ENCODE results near the gene EHMT1. TPM values are rescaled to one million over a fixed set of nuclear protein-coding genes. Genes with fewer than 3 reads are reported as not detected.

The EHMT1 gene
- total RNA-seq, 1 experiment from 2014 or later: 112 TPM

DNA sequence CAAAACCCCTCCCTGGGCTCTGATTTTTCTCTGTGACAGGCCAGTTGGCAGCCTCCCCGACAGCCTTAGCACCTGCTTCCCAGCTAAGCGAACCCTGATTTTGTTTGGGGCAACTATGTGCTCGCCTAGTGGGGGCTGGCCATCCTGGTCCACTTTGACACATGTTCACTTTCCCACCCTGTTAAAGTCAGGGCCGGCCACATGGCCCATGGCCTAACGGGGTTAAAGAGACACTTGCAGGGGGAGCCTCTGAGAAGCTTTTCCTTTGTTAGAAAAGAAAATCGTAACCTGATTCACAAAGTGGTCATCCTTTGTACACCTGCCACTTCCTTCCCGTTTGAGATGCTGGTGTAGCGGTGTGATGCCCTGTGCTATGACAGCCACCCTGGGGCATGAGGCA lies 257.5 kb downstream of the EHMT1 start:
- Histone ChIP-seq H4K20me1 (ENCODE audit: control insufficient read depth, insufficient read depth, insufficient read length) (no peaks in the 10 kb centered on the region), H2AFZ (ENCODE audit: low read length) (no peak overlapping the region), H3K14ac (ENCODE audit: insufficient read depth, low read length) (no peak overlapping the region), H2BK12ac (ENCODE audit: insufficient read length, low read depth, low read length) (no peak overlapping the region), H2BK5ac (ENCODE audit: insufficient read length, low read length) (no peak overlapping the region), H3K56ac (ENCODE audit: insufficient read length, low read depth, low read length) (no peak overlapping the region), H2BK120ac (ENCODE audit: low read depth, low read length, poor library complexity, severe bottlenecking) (no peak overlapping the region), H4K8ac (replicated peaks; ENCODE audit: insufficient read length, low read depth, low read length) (no peak overlapping the region), H3K79me1 (ENCODE audit: insufficient read depth, low read depth, low read length, poor library complexity, severe bottlenecking) (no peaks in the 10 kb centered on the region), H3K4me2 (ENCODE audit: insufficient read depth, insufficient read length, low read length) (no peak overlapping the region), H3K27ac (ENCODE audit: insufficient read length, low read depth, low read length) (no peak overlapping the region), H4K91ac (ENCODE audit: insufficient read length, low read depth, low read length) (no peak overlapping the region), H4K5ac (ENCODE audit: insufficient read length, low read depth, low read length) (no peak overlapping the region), H2BK15ac (ENCODE audit: low read depth, low read length) (no peak overlapping the region), H3K27me3 (ENCODE audit: insufficient read depth, low read length) (no peaks in the 10 kb centered on the region; the same call in 1 of the 2 replicates), H3K9ac (ENCODE audit: extremely low read depth, insufficient read length, low read length) (no peak overlapping the region), H3T11ph (ENCODE audit: low read length) (no peak overlapping the region), H3K9me3 (ENCODE audit: control insufficient read depth, low read depth, low read length) (no peaks in the 10 kb centered on the region), H3K4me1 (ENCODE audit: insufficient read depth, low read length) (no peaks in the 10 kb centered on the region), H3K79me2 (ENCODE audit: insufficient read depth, low read length) (no peaks in the 10 kb centered on the region), H3K23me2 (ENCODE audit: insufficient read length, low read depth, low read length, poor library complexity, severe bottlenecking) (no peaks in the 10 kb centered on the region), H3K23ac (ENCODE audit: insufficient read length, low read depth, low read length) (no peak overlapping the region), H3K4ac (ENCODE audit: low read depth, low read length) (no peak overlapping the region), H3K18ac (ENCODE audit: insufficient read length, low read depth, low read length) (no peak overlapping the region), H2AK5ac (ENCODE audit: insufficient read length, low read length) (no peak overlapping the region), H2BK20ac (ENCODE audit: low read depth, low read length, poor library complexity, severe bottlenecking) (no peak overlapping the region)
- no CpG with 5 or more reads among the region's 8 CpGs for WGBS (ENCODE audit: extremely low coverage, insufficient read length, low lambda C conversion rate)
- Mint-ChIP-seq H3K27me3 (ENCODE audit: low read depth) (peaks cover 48% of the 10 kb centered on the region), H3K9me3 (peaks cover 0 to 3% of the 10 kb centered on the region in 2 experiments; a peak in 2 of 5 replicates), H3K4me1 (no peaks in the 10 kb centered on the region), H3K27ac (no peak overlapping the region), H3K36me3 (ENCODE audit: insufficient read depth in 1 of 3, low read depth in 3 of 3) (peaks cover 0 to 14% (median 5%) of the 10 kb centered on the region in 3 experiments; a peak in 6 of 7 replicates), H3K4me3 (peak overlapping the region in 1 of 2 experiments; percentile 67; a peak in 2 of 5 replicates)
- TF ChIP-seq, protein P1, sequence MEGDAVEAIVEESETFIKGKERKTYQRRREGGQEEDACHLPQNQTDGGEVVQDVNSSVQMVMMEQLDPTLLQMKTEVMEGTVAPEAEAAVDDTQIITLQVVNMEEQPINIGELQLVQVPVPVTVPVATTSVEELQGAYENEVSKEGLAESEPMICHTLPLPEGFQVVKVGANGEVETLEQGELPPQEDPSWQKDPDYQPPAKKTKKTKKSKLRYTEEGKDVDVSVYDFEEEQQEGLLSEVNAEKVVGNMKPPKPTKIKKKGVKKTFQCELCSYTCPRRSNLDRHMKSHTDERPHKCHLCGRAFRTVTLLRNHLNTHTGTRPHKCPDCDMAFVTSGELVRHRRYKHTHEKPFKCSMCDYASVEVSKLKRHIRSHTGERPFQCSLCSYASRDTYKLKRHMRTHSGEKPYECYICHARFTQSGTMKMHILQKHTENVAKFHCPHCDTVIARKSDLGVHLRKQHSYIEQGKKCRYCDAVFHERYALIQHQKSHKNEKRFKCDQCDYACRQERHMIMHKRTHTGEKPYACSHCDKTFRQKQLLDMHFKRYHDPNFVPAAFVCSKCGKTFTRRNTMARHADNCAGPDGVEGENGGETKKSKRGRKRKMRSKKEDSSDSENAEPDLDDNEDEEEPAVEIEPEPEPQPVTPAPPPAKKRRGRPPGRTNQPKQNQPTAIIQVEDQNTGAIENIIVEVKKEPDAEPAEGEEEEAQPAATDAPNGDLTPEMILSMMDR (conservative IDR thresholded peaks at IDR 0.05): no peak
- DNase-seq: no peak

All from H9 (cell line).